Endometrium (tissue), 2 donors: Measurements from ENCODE around the gene NME4.

Experiments
- FAIRE-seq: peaks from 2 replicates; lab custom pipeline; 2012; peaks lifted over from hg19 to GRCh38; lab: Jason Lieb, UNC
- donor health status: control.
- donor health status: control.

The NME4 gene

DNA sequence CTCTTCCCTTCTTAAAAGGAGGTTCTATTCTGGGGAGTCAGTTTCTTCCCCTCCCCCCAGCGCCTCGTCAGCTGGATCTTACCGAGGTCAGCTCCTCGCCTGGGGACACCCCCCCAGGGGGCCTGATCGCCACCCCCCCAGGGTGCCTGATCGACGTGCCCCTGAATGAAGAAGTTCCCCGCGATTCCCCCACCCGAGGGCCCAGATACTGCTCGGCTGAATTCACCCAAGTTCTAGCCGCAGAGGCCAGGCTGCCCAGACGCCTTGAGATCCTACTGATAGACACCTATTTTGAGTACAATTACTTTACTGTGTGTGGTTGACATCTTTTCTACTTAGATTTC is 29.9 kb downstream of the NME4 start:
- FAIRE-seq = no peak

DNA sequence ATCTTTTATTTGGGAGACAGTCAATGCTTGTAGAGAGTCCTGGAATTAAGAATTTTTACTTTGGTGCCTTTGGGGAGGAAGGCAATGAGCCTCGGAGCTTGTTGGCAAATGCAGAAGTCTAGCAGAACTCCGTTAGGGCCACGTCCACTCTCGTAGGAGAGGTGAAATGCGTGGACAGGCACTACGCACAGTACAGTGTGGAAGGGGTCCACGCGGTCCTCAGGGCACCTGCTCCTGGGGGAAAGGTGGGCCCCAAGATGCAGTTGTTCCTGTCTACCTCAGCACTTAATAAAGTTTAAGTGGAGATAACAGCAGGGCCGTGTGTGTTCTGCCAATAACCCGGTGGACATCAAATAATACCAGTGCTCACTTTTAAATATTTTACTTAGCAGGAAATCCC is 30.3 kb downstream of the NME4 start:
- no peak for FAIRE-seq

- FAIRE-seq = no peak
Measured at GRCh38 chr16:430904-431303, 33.9 kb downstream of the NME4 start.

DNA sequence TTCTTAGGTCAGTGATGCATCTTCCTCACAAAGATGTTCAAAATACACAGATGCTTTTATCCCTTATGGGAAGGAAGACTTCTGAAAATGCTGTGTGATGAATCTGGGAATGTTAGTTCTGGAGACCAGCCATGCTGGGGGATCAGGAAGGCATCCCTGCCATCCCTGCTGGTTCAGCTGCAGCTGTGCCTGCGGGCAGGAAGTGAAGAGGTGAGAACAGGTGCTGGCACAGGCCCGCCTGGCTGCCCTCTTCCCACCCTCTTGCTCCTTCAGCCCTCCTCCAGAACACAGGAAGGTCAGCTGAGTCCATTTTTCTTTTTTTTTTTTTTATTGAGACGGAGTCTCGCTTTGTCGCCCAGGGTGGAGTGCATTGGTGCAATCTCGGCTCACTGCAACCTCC is 43.6 kb downstream of the NME4 start:
- FAIRE-seq = no peak

DNA sequence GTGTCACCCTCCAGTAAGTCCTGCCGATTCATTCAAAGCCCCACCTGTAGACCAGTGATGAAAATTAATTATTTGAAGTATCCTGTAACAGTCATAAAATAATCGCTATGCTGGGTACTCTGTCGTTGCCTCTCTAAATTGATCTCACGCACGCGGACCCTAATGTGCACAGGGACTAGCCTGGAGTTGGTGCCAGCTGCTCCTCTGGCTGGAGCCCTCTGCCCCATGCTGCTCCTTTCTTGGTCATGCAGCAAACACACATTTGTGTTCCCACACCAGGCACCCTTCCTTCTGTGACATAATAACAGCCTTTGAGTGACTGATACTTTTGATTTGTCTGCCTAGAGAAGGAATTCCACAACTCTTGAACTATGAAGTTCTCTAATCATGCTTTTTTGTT is 44.4 kb downstream of the NME4 start:
- no peak for FAIRE-seq

DNA sequence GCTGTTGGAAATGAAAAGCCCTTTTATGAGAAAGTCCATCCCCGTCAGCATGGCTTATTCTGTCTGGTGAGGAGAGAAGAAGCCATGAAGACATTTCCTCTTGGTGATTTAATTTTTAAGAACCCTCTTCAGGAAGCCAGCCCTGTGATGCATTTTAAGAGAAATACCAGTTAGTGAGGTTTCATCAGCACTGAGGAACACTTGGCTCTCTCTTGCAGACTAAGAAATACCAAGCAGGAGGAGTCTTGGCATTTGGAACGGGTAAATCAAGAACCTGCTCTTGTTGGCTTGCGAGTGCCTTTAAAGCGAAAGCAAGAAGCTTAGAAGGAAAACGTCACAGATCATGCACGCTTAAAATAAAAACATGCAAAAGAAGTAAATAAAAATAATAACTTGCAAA is 46.0 kb downstream of the NME4 start:
- no peak for FAIRE-seq

- FAIRE-seq = no peak
Measured at GRCh38 chr16:444027-444426, 47.0 kb downstream of the NME4 start.

DNA sequence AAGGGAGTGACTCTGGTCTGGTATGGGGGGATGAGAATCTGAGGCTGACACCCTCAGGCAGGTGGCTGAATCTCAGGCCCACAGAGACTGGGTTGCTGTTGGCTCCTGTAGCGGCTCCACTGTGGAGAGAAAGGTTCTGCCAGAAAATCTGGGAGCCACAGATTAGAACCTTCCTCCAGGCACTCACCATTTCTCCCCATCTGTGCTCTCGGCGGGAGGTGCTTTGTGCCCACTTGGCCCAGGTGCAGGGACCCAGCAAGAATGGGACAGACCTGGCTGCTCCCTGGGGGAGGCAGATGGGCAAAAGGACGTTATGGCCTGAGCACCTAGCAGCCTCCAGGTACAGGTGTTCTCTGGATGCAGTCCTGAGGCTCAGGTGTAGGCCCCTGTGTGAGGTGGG is 48.6 kb downstream of the NME4 start:
- no peak for FAIRE-seq
